Measurements from ENCODE around the gene PCDHGA4. TPM values are rescaled to one million over a fixed set of nuclear protein-coding genes. Genes with fewer than 3 reads are reported as not detected.

The PCDHGA4 gene
- total RNA-seq, 1 experiment from 2014 or later = 2.6 TPM

DNA sequence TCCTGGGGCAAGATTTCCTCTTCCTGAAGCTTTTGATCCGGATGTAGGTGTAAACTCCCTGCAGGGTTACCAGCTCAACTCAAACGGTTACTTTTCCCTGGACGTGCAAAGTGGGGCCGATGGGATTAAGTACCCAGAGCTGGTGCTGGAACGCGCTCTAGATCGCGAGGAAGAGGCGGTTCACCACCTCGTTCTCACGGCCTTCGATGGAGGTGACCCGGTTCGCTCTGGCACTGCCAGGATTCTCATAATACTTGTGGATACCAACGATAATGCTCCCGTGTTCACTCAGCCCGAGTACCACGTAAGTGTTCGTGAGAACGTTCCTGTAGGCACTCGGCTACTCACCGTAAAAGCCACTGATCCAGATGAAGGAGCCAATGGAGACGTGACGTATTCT is 820 bp downstream of the PCDHGA4 start:
- Histone ChIP-seq H2BK12ac (ENCODE audit: insufficient read length, low read depth, low read length) (no peak overlapping the region), H3K27me3 (ENCODE audit: insufficient read depth, low read length) (no peaks in the 10 kb centered on the region), H3K9ac (ENCODE audit: extremely low read depth, insufficient read length, low read length) (no peak overlapping the region), H2AFZ (ENCODE audit: low read length) (no peak overlapping the region), H2BK15ac (ENCODE audit: low read depth, low read length) (no peak overlapping the region), H2BK20ac (ENCODE audit: low read depth, low read length, poor library complexity, severe bottlenecking) (no peak overlapping the region), H4K5ac (ENCODE audit: insufficient read length, low read depth, low read length) (no peak overlapping the region), H3K79me1 (ENCODE audit: insufficient read depth, low read depth, low read length, poor library complexity, severe bottlenecking) (no peaks in the 10 kb centered on the region), H2AK5ac (ENCODE audit: insufficient read length, low read length) (no peak overlapping the region), H4K20me1 (ENCODE audit: control insufficient read depth, insufficient read depth, insufficient read length) (no peaks in the 10 kb centered on the region), H3K27ac (ENCODE audit: insufficient read length, low read depth, low read length) (no peak overlapping the region), H3K4me1 (ENCODE audit: insufficient read depth, low read length) (no peaks in the 10 kb centered on the region), H3K23ac (ENCODE audit: insufficient read length, low read depth, low read length) (no peak overlapping the region), H3K79me2 (ENCODE audit: insufficient read depth, low read length) (no peaks in the 10 kb centered on the region), H3K14ac (ENCODE audit: insufficient read depth, low read length) (no peak overlapping the region), H2BK5ac (ENCODE audit: insufficient read length, low read length) (no peak overlapping the region), H3K56ac (ENCODE audit: insufficient read length, low read depth, low read length) (no peak overlapping the region), H2BK120ac (ENCODE audit: low read depth, low read length, poor library complexity, severe bottlenecking) (no peak overlapping the region), H3K4me2 (ENCODE audit: insufficient read depth, insufficient read length, low read length) (no peak overlapping the region), H3K9me3 (ENCODE audit: control insufficient read depth, low read depth, low read length) (peaks cover 32% of the 10 kb centered on the region), H3K4ac (ENCODE audit: low read depth, low read length) (no peak overlapping the region), H3K18ac (ENCODE audit: insufficient read length, low read depth, low read length) (no peak overlapping the region), H3T11ph (ENCODE audit: low read length) (no peak overlapping the region), H3K23me2 (ENCODE audit: insufficient read length, low read depth, low read length, poor library complexity, severe bottlenecking) (no peaks in the 10 kb centered on the region), H4K8ac (replicated peaks; ENCODE audit: insufficient read length, low read depth, low read length) (no peak overlapping the region), H4K91ac (ENCODE audit: insufficient read length, low read depth, low read length) (no peak overlapping the region)
- Mint-ChIP-seq H3K4me3 (no peak overlapping the region), H3K27me3 (ENCODE audit: low read depth) (peaks cover 3% of the 10 kb centered on the region), H3K36me3 (ENCODE audit: insufficient read depth in 1 of 3, low read depth in 3 of 3) (peaks cover 20 to 68% (median 50%) of the 10 kb centered on the region in 3 experiments), H3K27ac (no peak overlapping the region), H3K9me3 (peaks cover 60 to 63% of the 10 kb centered on the region in 2 experiments), H3K4me1 (peaks cover 2 to 3% of the 10 kb centered on the region in 2 experiments; a peak in 2 of 4 replicates)
- TF ChIP-seq, protein P1, sequence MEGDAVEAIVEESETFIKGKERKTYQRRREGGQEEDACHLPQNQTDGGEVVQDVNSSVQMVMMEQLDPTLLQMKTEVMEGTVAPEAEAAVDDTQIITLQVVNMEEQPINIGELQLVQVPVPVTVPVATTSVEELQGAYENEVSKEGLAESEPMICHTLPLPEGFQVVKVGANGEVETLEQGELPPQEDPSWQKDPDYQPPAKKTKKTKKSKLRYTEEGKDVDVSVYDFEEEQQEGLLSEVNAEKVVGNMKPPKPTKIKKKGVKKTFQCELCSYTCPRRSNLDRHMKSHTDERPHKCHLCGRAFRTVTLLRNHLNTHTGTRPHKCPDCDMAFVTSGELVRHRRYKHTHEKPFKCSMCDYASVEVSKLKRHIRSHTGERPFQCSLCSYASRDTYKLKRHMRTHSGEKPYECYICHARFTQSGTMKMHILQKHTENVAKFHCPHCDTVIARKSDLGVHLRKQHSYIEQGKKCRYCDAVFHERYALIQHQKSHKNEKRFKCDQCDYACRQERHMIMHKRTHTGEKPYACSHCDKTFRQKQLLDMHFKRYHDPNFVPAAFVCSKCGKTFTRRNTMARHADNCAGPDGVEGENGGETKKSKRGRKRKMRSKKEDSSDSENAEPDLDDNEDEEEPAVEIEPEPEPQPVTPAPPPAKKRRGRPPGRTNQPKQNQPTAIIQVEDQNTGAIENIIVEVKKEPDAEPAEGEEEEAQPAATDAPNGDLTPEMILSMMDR (conservative IDR thresholded peaks at IDR 0.05) = no peak
- DNase-seq = no peak
- WGBS (ENCODE audit: extremely low coverage, insufficient read length, low lambda C conversion rate) = no CpG with 5 or more reads among the region's 24 CpGs

Measured in H9 (cell line).